H9 (cell line): ENCODE measurements around the gene TARP.

Experiments
- DNase-seq: peaks from one replicate; pipeline ENCODE4 v3.0.0-alpha.2; 2017
- H2AFZ ChIP-seq: one replicate; pipeline ENCODE4 v1.6.1; 2013; ENCODE audit warnings: mild to moderate bottlenecking, low read length, control low read depth, moderate library complexity
- H2AK5ac ChIP-seq: 2 replicates; pipeline ENCODE4 v1.6.1; 2013; ENCODE audit warnings: low read length, control low read depth, mixed read lengths; ENCODE audit not compliant: insufficient read length
- H2BK120ac ChIP-seq: one replicate; pipeline ENCODE4 v1.6.1; 2013; ENCODE audit warnings: low read depth, mild to moderate bottlenecking, low read length, control low read depth, inconsistent platforms; ENCODE audit not compliant: poor library complexity, severe bottlenecking
- H2BK12ac ChIP-seq: 2 replicates; pipeline ENCODE4 v1.6.1; 2013; ENCODE audit warnings: low read length, control low read depth, mixed read lengths, low read depth; ENCODE audit not compliant: insufficient read length
- H2BK15ac ChIP-seq: 2 replicates; pipeline ENCODE4 v1.6.1; 2013; ENCODE audit warnings: low read depth, low read length, control low read depth
- H2BK20ac ChIP-seq: one replicate; pipeline ENCODE4 v1.6.1; 2013; ENCODE audit warnings: low read depth, mild to moderate bottlenecking, low read length, control low read depth, inconsistent platforms; ENCODE audit not compliant: poor library complexity, severe bottlenecking
- H2BK5ac ChIP-seq: 2 replicates; pipeline ENCODE4 v1.6.1; 2013; ENCODE audit warnings: low read length, control low read depth, mixed read lengths; ENCODE audit not compliant: insufficient read length
- H3K14ac ChIP-seq: 2 replicates; pipeline ENCODE4 v1.6.1; 2013; ENCODE audit warnings: low read length, control low read depth; ENCODE audit not compliant: insufficient read depth
- H3K18ac ChIP-seq: 2 replicates; pipeline ENCODE4 v1.6.1; 2013; ENCODE audit warnings: low read depth, mild to moderate bottlenecking, mixed read lengths, low read length, control low read depth; ENCODE audit not compliant: insufficient read length
- H3K23ac ChIP-seq: 2 replicates; pipeline ENCODE4 v1.6.1; 2013; ENCODE audit warnings: low read length, control low read depth, mixed read lengths, low read depth; ENCODE audit not compliant: insufficient read length
- H3K23me2 ChIP-seq: 2 replicates; pipeline ENCODE4 v1.6.1; 2013; ENCODE audit warnings: low read depth, mild to moderate bottlenecking, mixed read lengths, low read length, control low read depth; ENCODE audit not compliant: insufficient read length, poor library complexity, severe bottlenecking
- H3K27ac ChIP-seq: 2 replicates; pipeline ENCODE4 v1.5.1; 2013; ENCODE audit warnings: low read length, control low read depth, mixed read lengths, low read depth; ENCODE audit not compliant: insufficient read length
- H3K27me3 ChIP-seq: 2 replicates; pipeline ENCODE4 v1.6.1; 2013; ENCODE audit warnings: low read length, control low read depth, inconsistent platforms; ENCODE audit not compliant: insufficient read depth
- H3K4ac ChIP-seq: 2 replicates; pipeline ENCODE4 v1.6.1; 2013; ENCODE audit warnings: low read depth, mild to moderate bottlenecking, control low read depth, inconsistent platforms, low read length, moderate library complexity
- H3K4me1 ChIP-seq: 2 replicates; pipeline ENCODE4 v1.6.1; 2013; ENCODE audit warnings: low read length, control low read depth, inconsistent platforms; ENCODE audit not compliant: insufficient read depth
- H3K4me2 ChIP-seq: 2 replicates; pipeline ENCODE4 v1.6.1; 2013; ENCODE audit warnings: low read length, control low read depth, mixed read lengths; ENCODE audit not compliant: insufficient read length, insufficient read depth
- H3K56ac ChIP-seq: 2 replicates; pipeline ENCODE4 v1.6.1; 2013; ENCODE audit warnings: low read depth, mild to moderate bottlenecking, mixed read lengths, low read length, control low read depth; ENCODE audit not compliant: insufficient read length
- H3K79me1 ChIP-seq: 2 replicates; pipeline ENCODE4 v1.6.1; 2013; ENCODE audit warnings: low read depth, mild to moderate bottlenecking, moderate library complexity, low read length, control low read depth, inconsistent platforms; ENCODE audit not compliant: insufficient read depth, poor library complexity, severe bottlenecking
- H3K79me2 ChIP-seq: 2 replicates; pipeline ENCODE4 v1.6.1; 2013; ENCODE audit warnings: low read length, control low read depth, inconsistent platforms; ENCODE audit not compliant: insufficient read depth
- H3K9ac ChIP-seq: 2 replicates; pipeline ENCODE4 v1.6.1; 2013; ENCODE audit warnings: low read length, control low read depth, mixed read lengths; ENCODE audit not compliant: insufficient read length; ENCODE audit errors: extremely low read depth
- H3K9me3 ChIP-seq: one replicate; pipeline ENCODE4 v1.6.1; 2013; ENCODE audit warnings: low read depth, low read length, inconsistent platforms; ENCODE audit not compliant: control insufficient read depth
- H3T11ph ChIP-seq: one replicate; pipeline ENCODE4 v1.6.1; 2013; ENCODE audit warnings: mild to moderate bottlenecking, low read length, control low read depth, inconsistent platforms
- H4K20me1 ChIP-seq: one replicate; pipeline ENCODE4 v1.6.1; 2013; ENCODE audit not compliant: control insufficient read depth, insufficient read length, insufficient read depth
- H4K5ac ChIP-seq: 2 replicates; pipeline ENCODE4 v1.6.1; 2013; ENCODE audit warnings: low read depth, mild to moderate bottlenecking, mixed read lengths, low read length, control low read depth; ENCODE audit not compliant: insufficient read length
- H4K8ac ChIP-seq: replicated peaks from 2 replicates; pipeline ENCODE4 v1.6.1; 2013; ENCODE audit warnings: low read length, control low read depth, mixed read lengths, low read depth; ENCODE audit not compliant: insufficient read length
- H4K91ac ChIP-seq: 2 replicates; pipeline ENCODE4 v1.6.1; 2013; ENCODE audit warnings: low read depth, mild to moderate bottlenecking, moderate library complexity, mixed read lengths, low read length, control low read depth; ENCODE audit not compliant: insufficient read length
- H3K27ac Mint-ChIP-seq, 3 experiments: 2 replicates in 2 of 3; 3 replicates in 1 of 3; pipeline ENCODE4 v1.8.0; 2020 to 2021; ENCODE audit warnings: mixed read lengths in 3 of 3, mild to moderate bottlenecking in 1 of 3, moderate library complexity in 1 of 3
- H3K27me3 Mint-ChIP-seq: 2 replicates; pipeline ENCODE4 v1.8.0; 2021; ENCODE audit warnings: low read depth, mild to moderate bottlenecking, moderate library complexity, mixed read lengths
- H3K36me3 Mint-ChIP-seq, 3 experiments: 2 replicates in 2 of 3; 3 replicates in 1 of 3; pipeline ENCODE4 v1.8.0; 2020 to 2021; ENCODE audit warnings: low read depth in 3 of 3, mixed read lengths in 3 of 3; ENCODE audit not compliant: insufficient read depth in 1 of 3
- H3K4me1 Mint-ChIP-seq, 2 experiments: 2 replicates each; pipeline ENCODE4 v1.8.0; 2020; ENCODE audit warnings: mixed read lengths in 2 of 2
- H3K4me3 Mint-ChIP-seq, 2 experiments: 2 replicates in 1 of 2; 3 replicates in 1 of 2; pipeline ENCODE4 v1.8.0; 2020 to 2021; ENCODE audit warnings: mild to moderate bottlenecking in 2 of 2, mixed read lengths in 2 of 2, moderate library complexity in 1 of 2
- H3K9me3 Mint-ChIP-seq, 2 experiments: 2 replicates in 1 of 2; 3 replicates in 1 of 2; pipeline ENCODE4 v1.8.0; 2020; ENCODE audit warnings: mild to moderate bottlenecking in 2 of 2, mixed read lengths in 2 of 2, moderate library complexity in 1 of 2
- WGBS: extraction: QIAGEN DNeasy Blood & Tissue Kit; methylation state at CpG from one replicate; pipeline ENCODE4 v1.1.7; 2013; ENCODE audit warnings: missing lambda C conversion rate, low lambda C conversion rate, mixed read lengths; ENCODE audit not compliant: insufficient read length; ENCODE audit errors: extremely low coverage; 5-methylcytosine and 5-hydroxymethylcytosine counted together
- TF ChIP-seq, protein P1 (sequence below): fragments of 200-600 bp; sonication (generic); conservative IDR thresholded peaks from 3 replicates; pipeline ENCODE4 v1.8.0; 2021; ENCODE audit warnings: antibody characterized with exemption, mild to moderate bottlenecking

TARP gene

GRCh38 chr7:38323156-38323555 is 49.7 kb upstream of the TARP start:
- Histone ChIP-seq H4K91ac (no peak overlapping the region), H2BK5ac (no peak overlapping the region), H2BK120ac (no peak overlapping the region), H3K79me1 (no peaks in the 10 kb centered on the region), H3K4me2 (no peak overlapping the region), H3K18ac (no peak overlapping the region), H3K14ac (no peak overlapping the region), H4K5ac (no peak overlapping the region), H3K79me2 (no peaks in the 10 kb centered on the region), H3T11ph (no peak overlapping the region), H2AK5ac (no peak overlapping the region), H3K4ac (no peak overlapping the region), H3K23me2 (no peaks in the 10 kb centered on the region), H3K4me1 (peaks cover 6% of the 10 kb centered on the region; the same call in 1 of the 2 replicates), H3K9ac (no peak overlapping the region), H3K23ac (no peak overlapping the region), H2BK15ac (no peak overlapping the region), H3K9me3 (no peaks in the 10 kb centered on the region), H2AFZ (no peak overlapping the region), H2BK12ac (no peak overlapping the region), H2BK20ac (no peak overlapping the region), H3K27ac (no peak overlapping the region), H3K56ac (no peak overlapping the region), H4K8ac (no peak overlapping the region), H3K27me3 (no peaks in the 10 kb centered on the region), H4K20me1 (no peaks in the 10 kb centered on the region)
- no CpG with 5 or more reads among the region's 3 CpGs for WGBS
- Mint-ChIP-seq H3K4me3 (no peak overlapping the region), H3K4me1 (peaks cover 22 to 28% of the 10 kb centered on the region in 2 experiments), H3K27me3 (peaks cover 2% of the 10 kb centered on the region; the same call in 1 of the 2 replicates), H3K27ac (no peak overlapping the region), H3K9me3 (no peaks in the 10 kb centered on the region), H3K36me3 (no peaks in the 10 kb centered on the region)
- TF ChIP-seq, protein P1, sequence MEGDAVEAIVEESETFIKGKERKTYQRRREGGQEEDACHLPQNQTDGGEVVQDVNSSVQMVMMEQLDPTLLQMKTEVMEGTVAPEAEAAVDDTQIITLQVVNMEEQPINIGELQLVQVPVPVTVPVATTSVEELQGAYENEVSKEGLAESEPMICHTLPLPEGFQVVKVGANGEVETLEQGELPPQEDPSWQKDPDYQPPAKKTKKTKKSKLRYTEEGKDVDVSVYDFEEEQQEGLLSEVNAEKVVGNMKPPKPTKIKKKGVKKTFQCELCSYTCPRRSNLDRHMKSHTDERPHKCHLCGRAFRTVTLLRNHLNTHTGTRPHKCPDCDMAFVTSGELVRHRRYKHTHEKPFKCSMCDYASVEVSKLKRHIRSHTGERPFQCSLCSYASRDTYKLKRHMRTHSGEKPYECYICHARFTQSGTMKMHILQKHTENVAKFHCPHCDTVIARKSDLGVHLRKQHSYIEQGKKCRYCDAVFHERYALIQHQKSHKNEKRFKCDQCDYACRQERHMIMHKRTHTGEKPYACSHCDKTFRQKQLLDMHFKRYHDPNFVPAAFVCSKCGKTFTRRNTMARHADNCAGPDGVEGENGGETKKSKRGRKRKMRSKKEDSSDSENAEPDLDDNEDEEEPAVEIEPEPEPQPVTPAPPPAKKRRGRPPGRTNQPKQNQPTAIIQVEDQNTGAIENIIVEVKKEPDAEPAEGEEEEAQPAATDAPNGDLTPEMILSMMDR = no peak
- DNase-seq = no peak
